Measurements from ENCODE around the gene TUBA1B.

DNA sequence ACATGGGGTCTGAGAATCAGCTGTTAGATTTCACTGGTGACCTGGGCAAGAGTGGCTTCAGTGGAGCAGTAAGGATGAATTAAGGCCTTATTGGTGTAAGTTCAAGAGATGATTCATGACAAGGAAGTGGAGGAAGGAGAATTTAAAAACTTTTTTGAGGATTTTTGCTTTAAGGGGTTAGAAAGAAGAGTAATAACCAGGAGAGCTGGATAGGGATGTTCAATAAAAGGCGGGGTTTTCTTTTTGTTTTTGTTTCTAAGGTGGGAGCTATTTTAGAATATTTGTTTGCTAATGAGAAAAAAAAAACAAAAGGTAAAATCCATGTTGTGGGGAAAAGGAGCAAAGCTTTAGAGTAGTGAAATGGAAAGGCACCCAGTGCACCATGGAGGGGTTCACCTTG is 15.2 kb upstream of the TUBA1B start:
- TF ChIP-seq ZNF707 (tag by site-specific recombination; IDR thresholded peaks at IDR 0.05) (no peak), CTCF (tag by site-specific recombination; IDR thresholded peaks at IDR 0.05) (no peak)
